Skeletal muscle satellite cell (primary cell): ENCODE results near the gene GOLGA6C.
"Not testable (repeated sequence)": the region's sequence is repeated elsewhere in the genome, so short reads cannot be mapped to it uniquely, and the experiment has no call there.

Experiments
- H3K27me3 ChIP-seq: 2 replicates; pipeline ENCODE4 v1.7.0; 2013; ENCODE audit warnings: low read length; ENCODE audit not compliant: control insufficient read depth, insufficient read depth
- H3K36me3 ChIP-seq: 2 replicates; pipeline ENCODE4 v1.7.0; 2013; ENCODE audit warnings: mild to moderate bottlenecking, control low read depth, low read length; ENCODE audit not compliant: insufficient read depth
- H3K4me1 ChIP-seq: 2 replicates; pipeline ENCODE4 v1.7.0; 2013; ENCODE audit warnings: low read length; ENCODE audit not compliant: control insufficient read depth, insufficient read depth
- H3K4me2 ChIP-seq: 2 replicates; pipeline ENCODE4 v1.7.0; 2013; ENCODE audit warnings: mild to moderate bottlenecking, low read length
- H3K4me3 ChIP-seq: 2 replicates; pipeline ENCODE4 v1.7.0; 2013; ENCODE audit warnings: low read length
- H3K9ac ChIP-seq: 2 replicates; pipeline ENCODE4 v1.7.0; 2013; ENCODE audit warnings: mild to moderate bottlenecking, low read depth, low read length, moderate library complexity
- H3K9me3 ChIP-seq: replicated peaks from 2 replicates; pipeline ENCODE4 v1.7.0; 2013; ENCODE audit warnings: mild to moderate bottlenecking, control low read depth, low read length

Gene GOLGA6C

GRCh38 chr15:75274509-75275107, 16.5 kb downstream of the GOLGA6C start:
- not testable (repeated sequence) for H3K4me2 ChIP-seq, H3K9ac ChIP-seq, H3K9me3 ChIP-seq, H3K4me1 ChIP-seq, H3K36me3 ChIP-seq, H3K4me3 ChIP-seq, H3K27me3 ChIP-seq

GRCh38 chr15:75275617-75276016, 17.5 kb downstream of the GOLGA6C start:
- not testable (repeated sequence) for H3K36me3 ChIP-seq, H3K4me2 ChIP-seq, H3K4me1 ChIP-seq, H3K27me3 ChIP-seq, H3K4me3 ChIP-seq, H3K9me3 ChIP-seq, H3K9ac ChIP-seq

GRCh38 chr15:75278497-75278896, 20.4 kb downstream of the GOLGA6C start:
- H3K4me2 ChIP-seq, H3K4me1 ChIP-seq, H3K9ac ChIP-seq, H3K36me3 ChIP-seq, H3K27me3 ChIP-seq, H3K4me3 ChIP-seq, H3K9me3 ChIP-seq: not testable (repeated sequence)

- not testable (repeated sequence) for H3K4me1 ChIP-seq, H3K4me3 ChIP-seq, H3K9ac ChIP-seq, H3K9me3 ChIP-seq, H3K36me3 ChIP-seq, H3K4me2 ChIP-seq, H3K27me3 ChIP-seq
Observed at GRCh38 chr15:75282572-75282971, 24.4 kb downstream of the GOLGA6C start, which contains the start of gene GOLGA6D. GOLGA6D (plus strand) TSS chr15:75282835; CDS start chr15:75282876, 41 bp downstream.

- not testable (repeated sequence) for H3K27me3 ChIP-seq, H3K4me1 ChIP-seq, H3K36me3 ChIP-seq, H3K4me3 ChIP-seq, H3K9ac ChIP-seq, H3K4me2 ChIP-seq, H3K9me3 ChIP-seq
Observed at GRCh38 chr15:75284152-75284551, 26.0 kb downstream of the GOLGA6C start.

- not testable (repeated sequence) for H3K4me2 ChIP-seq, H3K4me3 ChIP-seq, H3K9ac ChIP-seq, H3K4me1 ChIP-seq, H3K36me3 ChIP-seq, H3K27me3 ChIP-seq, H3K9me3 ChIP-seq
Observed at GRCh38 chr15:75293660-75294059, 35.5 kb downstream of the GOLGA6C start.

GRCh38 chr15:75298541-75299310, 40.6 kb downstream of the GOLGA6C start:
- H3K27me3 ChIP-seq, H3K9me3 ChIP-seq, H3K4me1 ChIP-seq, H3K9ac ChIP-seq, H3K4me3 ChIP-seq, H3K4me2 ChIP-seq, H3K36me3 ChIP-seq: not testable (repeated sequence)

GRCh38 chr15:75299311-75299688, 41.2 kb downstream of the GOLGA6C start:
- H3K27me3 ChIP-seq, H3K9me3 ChIP-seq, H3K4me3 ChIP-seq, H3K9ac ChIP-seq, H3K4me2 ChIP-seq, H3K36me3 ChIP-seq, H3K4me1 ChIP-seq: not testable (repeated sequence)

GRCh38 chr15:75300026-75300425, 41.9 kb downstream of the GOLGA6C start:
- not testable (repeated sequence) for H3K4me1 ChIP-seq, H3K4me3 ChIP-seq, H3K9me3 ChIP-seq, H3K4me2 ChIP-seq, H3K36me3 ChIP-seq, H3K9ac ChIP-seq
- H3K27me3 ChIP-seq = peaks cover 15% of the 10 kb centered on the region

GRCh38 chr15:75302318-75302717, 44.2 kb downstream of the GOLGA6C start:
- no peaks in the 10 kb centered on the region for H3K4me1 ChIP-seq
- H3K9ac ChIP-seq = no peak overlapping the region
- H3K27me3 ChIP-seq = peaks cover 32% of the 10 kb centered on the region
- no peak overlapping the region for H3K4me3 ChIP-seq
- H3K4me2 ChIP-seq = no peak overlapping the region
- H3K9me3 ChIP-seq = no peaks in the 10 kb centered on the region
- H3K36me3 ChIP-seq = no peaks in the 10 kb centered on the region

GRCh38 chr15:75302753-75303152, 44.6 kb downstream of the GOLGA6C start:
- peaks cover 37% of the 10 kb centered on the region for H3K27me3 ChIP-seq
- not testable (repeated sequence) for H3K9ac ChIP-seq, H3K4me2 ChIP-seq, H3K4me1 ChIP-seq, H3K4me3 ChIP-seq, H3K9me3 ChIP-seq, H3K36me3 ChIP-seq

GRCh38 chr15:75306188-75306587, 48.1 kb downstream of the GOLGA6C start:
- H3K27me3 ChIP-seq = peaks cover 59% of the 10 kb centered on the region
- H3K4me2 ChIP-seq = no peak overlapping the region
- H3K4me1 ChIP-seq = no peaks in the 10 kb centered on the region
- no peak overlapping the region for H3K4me3 ChIP-seq
- no peaks in the 10 kb centered on the region for H3K36me3 ChIP-seq
- H3K9ac ChIP-seq = no peak overlapping the region
- H3K9me3 ChIP-seq = no peaks in the 10 kb centered on the region
